ENCODE measurements around the gene C7.

Gene C7

GRCh38 chr5:40904994-40905306 is 4.3 kb upstream of the C7 start:
- peaks cover 20% of the 10 kb centered on the region for H3K27me3 Mint-ChIP-seq
- no peak for ATAC-seq
- no peaks in the 10 kb centered on the region for H3K9me3 Mint-ChIP-seq
- H3K27ac Mint-ChIP-seq, result no peak overlapping the region
- H3K4me1 Mint-ChIP-seq, result no peaks in the 10 kb centered on the region
- DNase-seq, result no peak
- H3K4me3 Mint-ChIP-seq, result no peak overlapping the region

- H3K4me3 Mint-ChIP-seq, result no peak overlapping the region
- no peaks in the 10 kb centered on the region for H3K4me1 Mint-ChIP-seq
- ATAC-seq, result no peak
- H3K27ac Mint-ChIP-seq, result no peak overlapping the region
- no peak for DNase-seq
- no peaks in the 10 kb centered on the region for H3K9me3 Mint-ChIP-seq
- peaks cover 26% of the 10 kb centered on the region for H3K27me3 Mint-ChIP-seq
These were observed 2.9 kb upstream of the C7 start for GRCh38 chr5:40906351-40906751.

- no peak for ATAC-seq
- H3K27ac Mint-ChIP-seq, result no peak overlapping the region
These were observed 426 bp downstream of the C7 start for GRCh38 chr5:40909723-40910122.

GRCh38 chr5:40911266-40911665 is 2.0 kb downstream of the C7 start:
- Mint-ChIP-seq H3K4me1 (peaks cover 6% of the 10 kb centered on the region), H3K27ac (no peak overlapping the region), H3K9me3 (no peaks in the 10 kb centered on the region), H3K27me3 (peaks cover 43% of the 10 kb centered on the region), H3K4me3 (no peak overlapping the region)
- ATAC-seq (no peak), DNase-seq (no peak)

More at GRCh38 chr5:40909723-40910122, 426 bp downstream of the C7 start:
- no peak overlapping the region for H3K4me3 Mint-ChIP-seq
- H3K9me3 Mint-ChIP-seq, result no peaks in the 10 kb centered on the region
- DNase-seq, result no peak
- H3K27me3 Mint-ChIP-seq, result peaks cover 38% of the 10 kb centered on the region
- peaks cover 2% of the 10 kb centered on the region for H3K4me1 Mint-ChIP-seq

GRCh38 chr5:40914835-40915234 is 5.5 kb downstream of the C7 start:
- no peaks in the 10 kb centered on the region for H3K9me3 Mint-ChIP-seq
- no peak overlapping the region for H3K4me3 Mint-ChIP-seq
- no peak overlapping the region for H3K27ac Mint-ChIP-seq
- DNase-seq (no peak), ATAC-seq (no peak)
- peaks cover 6% of the 10 kb centered on the region for H3K4me1 Mint-ChIP-seq
- H3K27me3 Mint-ChIP-seq, result peaks cover 32% of the 10 kb centered on the region

- no peak overlapping the region for H3K4me3 Mint-ChIP-seq
- no peak overlapping the region for H3K27ac Mint-ChIP-seq
- peaks cover 31% of the 10 kb centered on the region for H3K27me3 Mint-ChIP-seq
- H3K9me3 Mint-ChIP-seq, result no peaks in the 10 kb centered on the region
- DNase-seq, result no peak
- no peak for ATAC-seq
- H3K4me1 Mint-ChIP-seq, result peaks cover 6% of the 10 kb centered on the region
These were observed 6.1 kb downstream of the C7 start for GRCh38 chr5:40915341-40915926.

- DNase-seq (no peak), ATAC-seq (no peak)
- Mint-ChIP-seq H3K4me3 (no peak overlapping the region), H3K27me3 (peaks cover 27% of the 10 kb centered on the region), H3K4me1 (peaks cover 6% of the 10 kb centered on the region), H3K9me3 (no peaks in the 10 kb centered on the region), H3K27ac (no peak overlapping the region)
These were observed 6.9 kb downstream of the C7 start for GRCh38 chr5:40916226-40916625.

- Mint-ChIP-seq H3K9me3 (peaks cover 11 to 23% of the 10 kb centered on the region in 2 donors), H3K27ac (no peak overlapping the region), H3K4me3 (no peak overlapping the region), H3K27me3 (no peaks in the 10 kb centered on the region), H3K4me1 (no peaks in the 10 kb centered on the region)
- ATAC-seq (no peak), DNase-seq (no peak)
These were observed 19.7 kb downstream of the C7 start for GRCh38 chr5:40928886-40929448.

- DNase-seq (no peak), ATAC-seq (no peak)
- H3K4me1 Mint-ChIP-seq, result no peaks in the 10 kb centered on the region
- no peak overlapping the region for H3K4me3 Mint-ChIP-seq
- H3K27me3 Mint-ChIP-seq, result no peaks in the 10 kb centered on the region
- no peak overlapping the region for H3K27ac Mint-ChIP-seq
- H3K9me3 Mint-ChIP-seq, result no peaks in the 10 kb centered on the region
These were observed 23.5 kb downstream of the C7 start for GRCh38 chr5:40932766-40933165.

GRCh38 chr5:40937075-40937474 is 27.8 kb downstream of the C7 start:
- no peaks in the 10 kb centered on the region for H3K27me3 Mint-ChIP-seq

GRCh38 chr5:40939753-40940152 is 30.5 kb downstream of the C7 start:
- Mint-ChIP-seq H3K27me3 (no peaks in the 10 kb centered on the region), H3K27ac (no peak overlapping the region), H3K9me3 (no peaks in the 10 kb centered on the region), H3K4me1 (no peaks in the 10 kb centered on the region), H3K4me3 (no peak overlapping the region)
- ATAC-seq (no peak), DNase-seq (no peak)

More at GRCh38 chr5:40937075-40937474, 27.8 kb downstream of the C7 start:
- Mint-ChIP-seq H3K4me1 (no peaks in the 10 kb centered on the region), H3K4me3 (no peak overlapping the region), H3K27ac (no peak overlapping the region), H3K9me3 (no peaks in the 10 kb centered on the region)
- no peak for DNase-seq
- no peak for ATAC-seq

- DNase-seq (no peak), ATAC-seq (no peak)
- H3K27ac Mint-ChIP-seq, result no peak overlapping the region
- H3K4me1 Mint-ChIP-seq, result no peaks in the 10 kb centered on the region
- H3K27me3 Mint-ChIP-seq, result peaks cover 5% of the 10 kb centered on the region
- H3K4me3 Mint-ChIP-seq, result no peak overlapping the region
- H3K9me3 Mint-ChIP-seq, result no peaks in the 10 kb centered on the region
These were observed 35.8 kb downstream of the C7 start for GRCh38 chr5:40945111-40945510.

- H3K9me3 Mint-ChIP-seq, result peaks cover 0 to 4% of the 10 kb centered on the region in 2 donors
- ATAC-seq (no peak), DNase-seq (no peak)
- H3K4me1 Mint-ChIP-seq, result no peaks in the 10 kb centered on the region
- no peak overlapping the region for H3K27ac Mint-ChIP-seq
- H3K27me3 Mint-ChIP-seq, result peaks cover 7% of the 10 kb centered on the region
- H3K4me3 Mint-ChIP-seq, result no peak overlapping the region
These were observed 46.0 kb downstream of the C7 start for GRCh38 chr5:40955313-40955712.

GRCh38 chr5:40957048-40957447 is 47.8 kb downstream of the C7 start:
- no peak overlapping the region for H3K27ac Mint-ChIP-seq
- no peaks in the 10 kb centered on the region for H3K4me1 Mint-ChIP-seq
- ATAC-seq (no peak), DNase-seq (no peak)
- peaks cover 0 to 4% of the 10 kb centered on the region in 2 donors for H3K9me3 Mint-ChIP-seq
- peaks cover 7% of the 10 kb centered on the region for H3K27me3 Mint-ChIP-seq
- no peak overlapping the region for H3K4me3 Mint-ChIP-seq

GRCh38 chr5:40958811-40959210 is 49.5 kb downstream of the C7 start:
- Mint-ChIP-seq H3K9me3 (no peaks in the 10 kb centered on the region), H3K27me3 (peaks cover 7% of the 10 kb centered on the region), H3K4me1 (no peaks in the 10 kb centered on the region), H3K27ac (no peak overlapping the region), H3K4me3 (no peak overlapping the region)
- ATAC-seq, result no peak
- DNase-seq, result no peak

- no peak for ATAC-seq
- H3K9me3 Mint-ChIP-seq, result no peaks in the 10 kb centered on the region
- H3K4me1 Mint-ChIP-seq, result no peaks in the 10 kb centered on the region
- no peak for DNase-seq
- no peak overlapping the region for H3K4me3 Mint-ChIP-seq
- H3K27me3 Mint-ChIP-seq, result peaks cover 4% of the 10 kb centered on the region
- no peak overlapping the region for H3K27ac Mint-ChIP-seq
These were observed 50.7 kb downstream of the C7 start for GRCh38 chr5:40960037-40960436.
